ENCODE data around the gene CELF2. TPM values are rescaled to one million over a fixed set of nuclear protein-coding genes. Genes with fewer than 3 reads are reported as not detected.

The CELF2 gene
- total RNA-seq, 2 donors from 2014 or later: 10.4 to 11.2 TPM

DNA sequence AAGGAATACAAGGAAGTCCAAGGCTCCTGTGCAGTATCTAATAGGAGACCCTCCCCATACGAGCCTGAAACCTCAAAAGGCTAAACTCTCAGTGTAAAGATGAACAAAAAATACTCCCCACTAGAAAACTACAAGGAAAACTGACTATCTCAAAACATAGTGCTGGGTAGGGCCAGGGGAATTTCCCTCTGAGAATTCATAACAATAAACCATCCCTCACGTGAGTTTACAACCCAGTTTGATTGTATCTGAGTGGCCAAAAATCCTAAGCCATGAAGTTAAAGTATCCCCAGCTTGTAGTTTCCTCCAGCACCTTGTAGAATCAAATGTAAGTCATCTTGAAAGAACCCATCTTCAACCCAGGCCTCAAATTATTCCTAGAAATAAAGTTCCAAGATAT lies 293.4 kb downstream of the CELF2 start:
- no peak for ATAC-seq
- Histone ChIP-seq H3K4me3 (no peak overlapping the region), H3K9me3 (peaks cover 0 to 12% (median 0%) of the 10 kb centered on the region in 3 donors), H3K36me3 (replicated peaks in 1 of 2; ENCODE audit: insufficient read depth in 1 of 2, low read depth in 2 of 2) (no peaks in the 10 kb centered on the region), H3K4me1 (no peaks in the 10 kb centered on the region), H3K27me3 (no peaks in the 10 kb centered on the region), H3K27ac (no peak overlapping the region)
- intact Hi-C loops (cut with DNase I): no loop called here
- DNase-seq: no peak
- 57 to 73% methylated on average over 2 of the region's 2 CpGs for WGBS, 2 donors
- TF ChIP-seq, protein P1, sequence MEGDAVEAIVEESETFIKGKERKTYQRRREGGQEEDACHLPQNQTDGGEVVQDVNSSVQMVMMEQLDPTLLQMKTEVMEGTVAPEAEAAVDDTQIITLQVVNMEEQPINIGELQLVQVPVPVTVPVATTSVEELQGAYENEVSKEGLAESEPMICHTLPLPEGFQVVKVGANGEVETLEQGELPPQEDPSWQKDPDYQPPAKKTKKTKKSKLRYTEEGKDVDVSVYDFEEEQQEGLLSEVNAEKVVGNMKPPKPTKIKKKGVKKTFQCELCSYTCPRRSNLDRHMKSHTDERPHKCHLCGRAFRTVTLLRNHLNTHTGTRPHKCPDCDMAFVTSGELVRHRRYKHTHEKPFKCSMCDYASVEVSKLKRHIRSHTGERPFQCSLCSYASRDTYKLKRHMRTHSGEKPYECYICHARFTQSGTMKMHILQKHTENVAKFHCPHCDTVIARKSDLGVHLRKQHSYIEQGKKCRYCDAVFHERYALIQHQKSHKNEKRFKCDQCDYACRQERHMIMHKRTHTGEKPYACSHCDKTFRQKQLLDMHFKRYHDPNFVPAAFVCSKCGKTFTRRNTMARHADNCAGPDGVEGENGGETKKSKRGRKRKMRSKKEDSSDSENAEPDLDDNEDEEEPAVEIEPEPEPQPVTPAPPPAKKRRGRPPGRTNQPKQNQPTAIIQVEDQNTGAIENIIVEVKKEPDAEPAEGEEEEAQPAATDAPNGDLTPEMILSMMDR (IDR thresholded peaks at IDR 0.05): no peak
- no peak for TF ChIP-seq POLR2A (IDR thresholded peaks at IDR 0.05)

DNA sequence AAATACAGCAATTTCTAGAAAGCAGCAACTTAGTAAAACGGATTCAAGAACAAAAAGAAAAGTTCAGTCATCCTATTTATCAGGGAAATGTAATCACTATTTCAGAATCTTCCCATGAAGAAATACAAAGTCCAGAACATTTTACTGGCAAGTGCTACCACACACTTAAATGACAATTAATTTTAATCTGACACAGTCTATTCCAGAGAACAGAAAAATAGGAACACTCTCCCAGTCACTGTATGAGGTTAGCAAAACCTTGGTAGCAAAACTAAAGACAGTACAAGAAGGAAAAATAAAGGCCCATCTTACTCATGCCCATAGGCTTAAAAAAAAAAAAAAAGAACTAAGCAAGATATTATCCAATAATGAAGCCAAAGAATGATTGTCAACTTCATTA lies 295.8 kb downstream of the CELF2 start:
- no peaks in the 10 kb centered on the region for H3K4me1 ChIP-seq
- no peak overlapping the region for H3K4me3 ChIP-seq
- H3K9me3 ChIP-seq: peaks cover 0 to 7% (median 0%) of the 10 kb centered on the region in 3 donors
- H3K36me3 ChIP-seq (replicated peaks in 1 of 2; ENCODE audit: insufficient read depth in 1 of 2, low read depth in 2 of 2): no peaks in the 10 kb centered on the region
- no peak overlapping the region for H3K27ac ChIP-seq
- no peaks in the 10 kb centered on the region for H3K27me3 ChIP-seq
- TF ChIP-seq, protein P1 (IDR thresholded peaks at IDR 0.05): no peak
- no peak for TF ChIP-seq POLR2A (IDR thresholded peaks at IDR 0.05)
- intact Hi-C loops (cut with DNase I): no loop called here
- DNase-seq: no peak
- ATAC-seq: no peak
- WGBS, 2 donors: 72 to 86% methylated on average over 1 of the region's 1 CpG

DNA sequence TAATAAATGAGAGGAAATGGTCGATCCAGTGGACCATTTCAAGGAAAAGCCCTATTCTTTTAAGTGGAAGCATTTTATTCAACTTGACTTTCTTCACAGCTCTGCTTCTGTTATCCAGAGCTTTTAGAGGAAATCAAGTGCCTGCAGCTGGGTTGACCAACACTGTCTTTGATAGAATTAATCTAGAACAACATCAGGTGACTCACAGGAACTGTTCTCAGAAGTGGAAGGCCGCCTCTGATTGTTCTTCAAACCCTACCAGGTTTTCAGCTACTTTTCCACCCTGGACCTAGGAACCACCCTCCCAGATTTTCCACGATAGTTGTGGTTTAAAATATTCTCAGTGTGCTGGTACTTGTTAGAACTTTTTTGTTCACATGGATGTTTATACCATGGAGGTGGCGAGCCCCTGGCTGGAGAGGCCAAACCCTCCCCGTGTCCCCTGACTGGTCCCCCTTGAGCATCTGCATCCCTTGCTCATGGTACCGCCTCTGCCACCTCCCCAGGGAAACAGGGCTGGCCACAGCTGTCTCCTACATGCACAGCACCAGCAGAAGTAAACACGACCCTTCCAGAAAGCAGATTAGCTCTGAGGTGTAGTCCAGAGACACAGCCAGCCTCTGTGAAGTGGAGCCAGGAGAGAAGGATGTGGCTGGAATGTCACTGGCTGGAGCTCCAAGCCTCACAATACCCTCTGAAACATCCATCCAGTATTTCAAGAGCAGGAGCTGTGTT lies 300.4 kb downstream of the CELF2 start:
- intact Hi-C loops (cut with DNase I): no loop called here
- no peak overlapping the region for H3K27ac ChIP-seq
- H3K4me3 ChIP-seq: no peak overlapping the region
- no peaks in the 10 kb centered on the region for H3K27me3 ChIP-seq
- H3K36me3 ChIP-seq (replicated peaks in 1 of 2; ENCODE audit: insufficient read depth in 1 of 2, low read depth in 2 of 2): no peaks in the 10 kb centered on the region
- no peaks in the 10 kb centered on the region for H3K9me3 ChIP-seq
- no peak for ATAC-seq
- no peak for DNase-seq
- WGBS, 2 donors: 69 to 72% methylated on average over 7 of the region's 7 CpGs
- no peaks in the 10 kb centered on the region for H3K4me1 ChIP-seq
- TF ChIP-seq, protein P1 (IDR thresholded peaks at IDR 0.05): no peak
- TF ChIP-seq POLR2A (IDR thresholded peaks at IDR 0.05): no peak

DNA sequence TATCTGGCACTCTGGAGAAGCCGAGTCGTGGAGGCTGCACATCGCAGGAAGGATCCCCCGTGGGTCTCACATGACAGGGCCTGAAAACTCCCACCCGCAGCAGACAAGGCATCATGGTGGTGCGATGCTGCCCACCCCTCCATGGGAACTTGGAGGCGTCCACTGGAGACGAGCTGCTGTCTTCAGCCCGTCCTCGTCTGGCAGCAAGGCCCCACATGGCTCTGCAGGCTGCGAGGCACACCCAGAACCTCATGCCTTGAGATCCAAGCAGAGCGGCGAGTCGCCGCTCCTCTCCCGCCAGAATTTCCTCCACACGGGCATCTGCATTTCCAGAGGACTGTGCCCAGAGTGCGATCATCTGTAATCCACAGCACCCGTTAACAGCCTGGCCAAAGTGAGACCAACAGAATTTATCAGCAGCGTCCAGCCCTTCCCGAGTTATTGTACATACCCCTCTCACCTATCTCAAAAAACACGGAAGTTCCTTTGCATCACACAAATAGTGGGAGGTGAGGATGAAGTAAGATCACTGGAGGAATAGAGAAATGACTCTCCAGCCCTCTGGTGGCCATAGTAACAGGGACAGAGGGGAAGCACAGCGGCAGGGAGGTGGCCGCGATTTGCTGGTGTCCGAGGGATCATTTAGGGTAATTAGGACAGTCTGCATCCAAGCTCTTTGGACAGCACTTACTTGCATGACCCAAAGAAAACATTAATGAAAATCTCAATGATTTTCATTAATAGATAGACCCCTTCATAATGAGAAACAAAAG lies 301.3 kb downstream of the CELF2 start:
- no peak for ATAC-seq
- Histone ChIP-seq H3K4me3 (no peak overlapping the region), H3K4me1 (no peaks in the 10 kb centered on the region), H3K9me3 (no peaks in the 10 kb centered on the region), H3K27me3 (no peaks in the 10 kb centered on the region), H3K27ac (no peak overlapping the region), H3K36me3 (replicated peaks in 1 of 2; ENCODE audit: insufficient read depth in 1 of 2, low read depth in 2 of 2) (no peaks in the 10 kb centered on the region)
- no peak for TF ChIP-seq POLR2A (IDR thresholded peaks at IDR 0.05)
- TF ChIP-seq, protein P1 (IDR thresholded peaks at IDR 0.05): no peak
- intact Hi-C loops (cut with DNase I): no loop called here
- no peak for DNase-seq
- 83 to 85% methylated on average over 16 to 26 of the region's 26 CpGs for WGBS, 2 donors

Measured in body of pancreas (tissue), 4 donors.